ENCODE measurements around the gene TMEM151B. TPM values are rescaled to one million over a fixed set of nuclear protein-coding genes. Genes with fewer than 3 reads are reported as not detected.

Gene TMEM151B
- total and polyA plus RNA-seq, 9 of the 15 experiments (the other 6 are each of a cell fraction or from before 2014, with no cell fraction given), result not detected

- peak; percentile 86 for TF ChIP-seq HMGN3 (IDR thresholded peaks at IDR 0.05; ENCODE audit: borderline replicate concordance, extremely low read depth, insufficient read length, low read depth, low read length)
- TF ChIP-seq FOSL1 (tag; conservative IDR thresholded peaks at IDR 0.05), result peak; percentile 74
- TF ChIP-seq ZNF740 (CRISPR knock-in tag; IDR thresholded peaks at IDR 0.05), result peak; percentile 88
- TF ChIP-seq ZNF740 (tag; IDR thresholded peaks at IDR 0.05), result peak in 1 of 2 experiments; percentile 86; a peak in 1 of 4 replicates
- no peak for TF ChIP-seq CEBPB (tag; IDR thresholded peaks at IDR 0.05)
- TF ChIP-seq CSDE1 (IDR thresholded peaks at IDR 0.05), result no peak
- TF ChIP-seq PCBP2 (IDR thresholded peaks at IDR 0.05; ENCODE audit: low read depth, low read length, poor library complexity, severe bottlenecking), result peak; percentile 62
- no peak for TF ChIP-seq NCOA1 (IDR thresholded peaks at IDR 0.05; ENCODE audit: low read depth)
- no peak for TF ChIP-seq NFYB (IDR thresholded peaks at IDR 0.05; ENCODE audit: extremely low read depth, insufficient read length)
- peak in 1 of 2 experiments; percentile 83; a peak in 2 of 4 replicates for TF ChIP-seq KDM4B (IDR thresholded peaks at IDR 0.05; ENCODE audit: borderline replicate concordance in 2 of 2, low read depth in 1 of 2)
- TF ChIP-seq ZNF778 (CRISPR knock-in tag; IDR thresholded peaks at IDR 0.05), result no peak
- TF ChIP-seq COPS2 (conservative IDR thresholded peaks at IDR 0.05), result no peak
- no peak for TF ChIP-seq ZNF551 (CRISPR knock-in tag; IDR thresholded peaks at IDR 0.05)
- no peak for TF ChIP-seq ZNF124 (CRISPR knock-in tag; IDR thresholded peaks at IDR 0.05)
- no peak; a peak in 1 of 6 replicates for TF ChIP-seq ZBTB11 (CRISPR knock-in tag; IDR thresholded peaks at IDR 0.05)
- TF ChIP-seq KAT2B (IDR thresholded peaks at IDR 0.05; ENCODE audit: low read depth, low read length), result no peak
- TF ChIP-seq TAF7 (tag; IDR thresholded peaks at IDR 0.05), result 0 out of 2 replicates have a peak, but pooled peaks have one; percentile 4
- no peak for TF ChIP-seq ZNF518B (CRISPR knock-in tag; IDR thresholded peaks at IDR 0.05)
- TF ChIP-seq SRF (CRISPR knock-in tag; IDR thresholded peaks at IDR 0.05), result no peak
Observed at GRCh38 chr6:44257025-44257752, 13.1 kb upstream of the TMEM151B start, which contains the start of gene SLC35B2 (continued).

Measured in K562 (cell line).